ENCODE results near the gene REXO4. TPM values are rescaled to one million over a fixed set of nuclear protein-coding genes. Genes with fewer than 3 reads are reported as not detected.

The REXO4 gene
- polyA plus RNA-seq, 1 experiment = 24.0 TPM

- peaks cover 16% of the 10 kb centered on the region for H3K36me3 ChIP-seq (ENCODE audit: control insufficient read depth, insufficient read depth, low read length)
- DNase-seq (ENCODE audit: low read depth) = no peak
- ChIA-PET CTCF (interaction anchor here (0.6 kb wide), 1 partner anchor 30 kb away, joined by 3 read pairs; no protein-coding TSS in a partner anchor), POLR2A (no interaction called here)
- no peak for TF ChIP-seq CTCF (IDR thresholded peaks at IDR 0.05; ENCODE audit: insufficient read depth, low read depth, low read length)
- H3K4me3 ChIP-seq (ENCODE audit: low read depth, low read length) = no peak overlapping the region
- no peaks in the 10 kb centered on the region for H3K27me3 ChIP-seq (ENCODE audit: control insufficient read depth, insufficient read depth, low read length)
Observed at GRCh38 chr9:133357656-133358055, 60.2 kb downstream of the REXO4 start.

GRCh38 chr9:133356391-133357091, 61.3 kb downstream of the REXO4 start, which contains the start of the genes SURF1 and SURF2:
SURF1 (minus strand) TSS chr9:133356487; CDS start chr9:133356453, 34 bp downstream.
SURF2 (plus strand) TSS chr9:133356550; CDS start chr9:133356593, 43 bp downstream.
- no peaks in the 10 kb centered on the region for H3K27me3 ChIP-seq (ENCODE audit: control insufficient read depth, insufficient read depth, low read length)
- ChIA-PET CTCF (no interaction called here), POLR2A (no interaction called here)
- no peak for DNase-seq (ENCODE audit: low read depth)
- peak within 1 kb of the TSS; percentile 86 for H3K4me3 ChIP-seq (ENCODE audit: low read depth, low read length)
- TF ChIP-seq CTCF (IDR thresholded peaks at IDR 0.05; ENCODE audit: insufficient read depth, low read depth, low read length) = 0 out of 2 replicates have a peak, but pooled peaks have one; percentile 7
- H3K36me3 ChIP-seq (ENCODE audit: control insufficient read depth, insufficient read depth, low read length) = peaks cover 15% of the 10 kb centered on the region

Other genes with a start within 250 kb of the REXO4 start
- not detected in 2 replicates for gene OBP2B, start 208.8 kb downstream of the REXO4 start, polyA plus RNA-seq (2011; rRNA removed)
- gene ABO, start 142.8 kb downstream of the REXO4 start, polyA plus RNA-seq (2011; rRNA removed) = not detected in 2 replicates
- gene SURF6, start 81.8 kb downstream of the REXO4 start, polyA plus RNA-seq (2011; rRNA removed) = 8.4 and 9.4 TPM in 2 replicates
- 18.4 and 28.3 TPM in 2 replicates for gene MED22, start 69.9 kb downstream of the REXO4 start, polyA plus RNA-seq (2011; rRNA removed)
- 2,964 and 3,329 TPM in 2 replicates for gene RPL7A, start 69.8 kb downstream of the REXO4 start, polyA plus RNA-seq (2011; rRNA removed)
- gene SURF1, start 61.5 kb downstream of the REXO4 start, polyA plus RNA-seq (2011; rRNA removed) = 36.0 and 46.1 TPM in 2 replicates
- gene SURF2, start 61.5 kb downstream of the REXO4 start, polyA plus RNA-seq (2011; rRNA removed) = 9.0 and 10.0 TPM in 2 replicates
- 259 and 401 TPM in 2 replicates for gene SURF4, start 42.0 kb downstream of the REXO4 start, polyA plus RNA-seq (2011; rRNA removed)
- gene STKLD1, start 41.6 kb downstream of the REXO4 start, polyA plus RNA-seq (2011; rRNA removed) = 0.70 and 1.2 TPM in 2 replicates
- gene ADAMTS13, start 4.4 kb upstream of the REXO4 start, polyA plus RNA-seq (2011; rRNA removed) = 1.3 and 2.4 TPM in 2 replicates
- 15.8 and 19.1 TPM in 2 replicates for gene CACFD1, start 42.0 kb upstream of the REXO4 start, polyA plus RNA-seq (2011; rRNA removed)
- gene SLC2A6, start 61.1 kb upstream of the REXO4 start, polyA plus RNA-seq (2011; rRNA removed) = 5.1 and 9.0 TPM in 2 replicates
- not detected in 2 replicates for gene MYMK, start 106.9 kb upstream of the REXO4 start, polyA plus RNA-seq (2011; rRNA removed)
- not detected in 2 replicates for gene ADAMTSL2, start 116.7 kb upstream of the REXO4 start, polyA plus RNA-seq (2011; rRNA removed)
- not detected in 2 replicates for gene FAM163B, start 191.4 kb upstream of the REXO4 start, polyA plus RNA-seq (2011; rRNA removed)
- gene DBH, start 218.4 kb upstream of the REXO4 start, polyA plus RNA-seq (2011; rRNA removed) = not detected in 2 replicates